ENCODE measurements around the gene NDOR1.

Gene NDOR1

GRCh38 chr9:137174722-137175293 is 30.7 kb upstream of the NDOR1 start:
- Histone ChIP-seq H3K27ac (no peak overlapping the region), H3K36me3 (no peaks in the 10 kb centered on the region), H3K27me3 (ENCODE audit: insufficient read depth, low read depth, severe bottlenecking) (no peaks in the 10 kb centered on the region), H3K9me3 (ENCODE audit: severe bottlenecking) (no peaks in the 10 kb centered on the region), H3K4me3 (ENCODE audit: low read depth, low read length) (no peak overlapping the region)
- TF ChIP-seq, protein P1, sequence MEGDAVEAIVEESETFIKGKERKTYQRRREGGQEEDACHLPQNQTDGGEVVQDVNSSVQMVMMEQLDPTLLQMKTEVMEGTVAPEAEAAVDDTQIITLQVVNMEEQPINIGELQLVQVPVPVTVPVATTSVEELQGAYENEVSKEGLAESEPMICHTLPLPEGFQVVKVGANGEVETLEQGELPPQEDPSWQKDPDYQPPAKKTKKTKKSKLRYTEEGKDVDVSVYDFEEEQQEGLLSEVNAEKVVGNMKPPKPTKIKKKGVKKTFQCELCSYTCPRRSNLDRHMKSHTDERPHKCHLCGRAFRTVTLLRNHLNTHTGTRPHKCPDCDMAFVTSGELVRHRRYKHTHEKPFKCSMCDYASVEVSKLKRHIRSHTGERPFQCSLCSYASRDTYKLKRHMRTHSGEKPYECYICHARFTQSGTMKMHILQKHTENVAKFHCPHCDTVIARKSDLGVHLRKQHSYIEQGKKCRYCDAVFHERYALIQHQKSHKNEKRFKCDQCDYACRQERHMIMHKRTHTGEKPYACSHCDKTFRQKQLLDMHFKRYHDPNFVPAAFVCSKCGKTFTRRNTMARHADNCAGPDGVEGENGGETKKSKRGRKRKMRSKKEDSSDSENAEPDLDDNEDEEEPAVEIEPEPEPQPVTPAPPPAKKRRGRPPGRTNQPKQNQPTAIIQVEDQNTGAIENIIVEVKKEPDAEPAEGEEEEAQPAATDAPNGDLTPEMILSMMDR (IDR thresholded peaks at IDR 0.05; ENCODE audit: low read depth, low read length): no peak
- no peak for DNase-seq

- H3K9me3 ChIP-seq (ENCODE audit: severe bottlenecking): no peaks in the 10 kb centered on the region
- no peaks in the 10 kb centered on the region for H3K36me3 ChIP-seq
- H3K27ac ChIP-seq: no peak overlapping the region
- no peak for DNase-seq
- TF ChIP-seq, protein P1 (IDR thresholded peaks at IDR 0.05; ENCODE audit: low read depth, low read length): no peak
- H3K4me3 ChIP-seq (ENCODE audit: low read depth, low read length): no peak overlapping the region
- no peaks in the 10 kb centered on the region for H3K27me3 ChIP-seq (ENCODE audit: insufficient read depth, low read depth, severe bottlenecking)
Observed at GRCh38 chr9:137175345-137175961, 30.0 kb upstream of the NDOR1 start.

DNA sequence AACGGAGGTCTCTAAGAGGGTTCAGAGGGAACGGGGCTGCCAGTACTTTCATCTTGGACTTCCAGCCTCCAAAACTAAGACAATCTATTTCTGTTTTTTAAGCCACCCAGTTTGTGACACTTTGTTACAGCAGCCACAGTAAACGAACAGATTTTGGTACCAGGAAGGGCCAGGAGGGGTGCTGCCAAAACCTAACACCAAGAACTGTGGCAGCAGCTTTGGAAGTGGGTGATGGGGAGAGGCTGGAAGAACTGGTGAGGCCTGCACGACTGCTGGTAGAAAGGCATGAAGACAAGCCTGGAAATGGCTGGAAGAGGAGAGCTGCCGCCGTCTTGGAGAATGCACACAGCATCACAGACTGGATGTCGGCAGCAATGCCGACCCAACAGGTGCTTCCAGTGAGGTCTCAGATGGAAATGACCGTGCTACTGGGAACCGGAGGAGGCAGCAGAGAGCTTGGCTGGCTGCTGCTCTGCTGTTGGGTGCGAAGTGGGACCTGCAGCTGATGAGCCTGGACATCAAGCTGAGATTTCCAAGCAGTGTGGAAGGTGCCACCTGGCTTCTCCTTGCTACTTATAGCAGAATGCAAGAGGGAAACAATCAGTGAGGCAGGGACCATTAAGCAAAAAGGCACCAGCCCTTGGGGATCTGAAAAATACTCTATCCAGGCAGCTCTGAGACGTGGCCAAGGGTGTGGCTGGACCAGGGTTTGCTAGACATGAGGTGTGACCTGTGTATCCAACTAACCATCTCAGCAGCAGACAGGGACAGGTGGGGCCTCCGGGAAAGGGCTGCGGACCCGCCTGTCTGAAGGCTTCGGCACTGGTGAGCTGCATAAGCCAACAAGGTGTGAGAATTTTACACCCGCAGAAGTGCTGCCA is 29.0 kb upstream of the NDOR1 start:
- TF ChIP-seq, protein P1 (IDR thresholded peaks at IDR 0.05; ENCODE audit: low read depth, low read length): peak; percentile 70
- H3K9me3 ChIP-seq (ENCODE audit: severe bottlenecking): no peaks in the 10 kb centered on the region
- H3K27me3 ChIP-seq (ENCODE audit: insufficient read depth, low read depth, severe bottlenecking): no peaks in the 10 kb centered on the region
- H3K36me3 ChIP-seq: no peaks in the 10 kb centered on the region
- DNase-seq: no peak
- no peak overlapping the region for H3K4me3 ChIP-seq (ENCODE audit: low read depth, low read length)
- no peak overlapping the region for H3K27ac ChIP-seq

DNA sequence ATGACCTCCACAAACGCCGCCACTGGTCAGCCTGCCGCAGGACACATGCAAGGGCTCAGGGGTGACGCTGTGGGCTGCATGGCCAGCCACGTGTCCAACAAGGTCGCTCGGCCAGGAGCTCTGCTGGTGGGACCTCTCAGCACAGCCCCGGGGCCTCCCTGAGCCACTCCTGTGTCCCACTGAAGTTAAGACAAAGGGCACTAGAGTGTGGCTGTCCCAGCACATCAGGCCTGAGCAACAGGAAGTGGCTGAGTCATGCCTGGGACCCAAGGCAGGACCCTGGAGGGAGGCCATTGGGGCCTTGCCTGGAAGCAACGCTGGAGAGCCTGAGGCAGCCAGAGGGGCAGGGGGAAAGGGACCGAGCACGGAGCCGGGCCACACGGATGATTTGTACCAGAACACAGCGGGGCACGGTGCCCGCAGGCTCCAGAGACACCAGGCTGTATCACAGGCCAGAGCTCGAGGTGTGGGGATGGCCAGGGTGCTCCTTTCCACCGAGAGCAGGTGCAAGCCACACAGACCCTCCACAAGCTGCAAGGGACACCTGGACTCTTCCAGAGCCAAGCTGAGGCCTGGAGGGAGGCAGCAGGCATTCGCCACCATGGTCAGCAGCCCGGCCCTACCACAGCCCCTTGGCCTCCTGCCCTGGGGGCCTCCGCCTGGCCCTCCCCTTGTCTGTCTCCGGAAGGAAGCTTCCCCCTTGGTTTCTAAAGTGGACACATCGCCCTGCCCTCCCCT is 27.1 kb upstream of the NDOR1 start:
- TF ChIP-seq, protein P1 (IDR thresholded peaks at IDR 0.05; ENCODE audit: low read depth, low read length): no peak
- H3K36me3 ChIP-seq: no peaks in the 10 kb centered on the region
- H3K4me3 ChIP-seq (ENCODE audit: low read depth, low read length): no peak overlapping the region
- no peak overlapping the region for H3K27ac ChIP-seq
- DNase-seq: no peak
- H3K9me3 ChIP-seq (ENCODE audit: severe bottlenecking): no peaks in the 10 kb centered on the region
- no peaks in the 10 kb centered on the region for H3K27me3 ChIP-seq (ENCODE audit: insufficient read depth, low read depth, severe bottlenecking)

DNA sequence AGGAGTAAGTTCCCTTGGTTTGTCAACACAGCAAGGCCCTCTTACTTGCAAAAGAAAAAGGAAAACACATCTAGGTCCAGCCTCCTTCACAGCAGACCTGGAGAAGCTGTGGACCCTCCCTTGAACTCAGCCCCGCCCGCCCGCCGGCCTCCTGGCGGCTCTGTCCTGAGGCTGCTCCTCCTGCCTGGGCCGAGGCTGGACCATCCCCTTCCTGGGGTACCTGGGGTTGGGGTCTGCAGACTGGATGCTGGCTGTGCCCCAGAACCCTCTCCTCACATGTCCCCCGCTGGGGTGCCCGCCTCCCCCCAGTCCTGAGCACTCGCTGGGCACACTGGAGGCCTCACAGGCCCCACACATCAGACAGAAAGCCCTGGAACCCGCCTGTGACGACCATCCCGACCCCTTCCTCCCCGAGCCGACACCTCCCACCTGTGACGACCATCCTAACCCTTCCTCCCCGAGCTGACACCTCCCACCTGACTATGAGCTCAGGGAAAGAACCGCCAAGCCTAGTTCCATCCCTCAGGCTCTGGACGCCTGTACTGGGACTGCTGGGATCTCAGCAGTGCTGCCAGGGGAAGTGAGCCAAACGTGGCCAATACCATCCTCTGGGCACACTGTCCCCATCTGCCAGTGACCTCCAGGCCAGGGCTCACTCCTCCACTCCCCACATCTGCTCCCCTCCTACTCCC is 26.4 kb upstream of the NDOR1 start:
- DNase-seq: no peak
- Histone ChIP-seq H3K9me3 (ENCODE audit: severe bottlenecking) (no peaks in the 10 kb centered on the region), H3K4me3 (ENCODE audit: low read depth, low read length) (no peak overlapping the region), H3K27ac (no peak overlapping the region), H3K27me3 (ENCODE audit: insufficient read depth, low read depth, severe bottlenecking) (no peaks in the 10 kb centered on the region), H3K36me3 (no peaks in the 10 kb centered on the region)
- TF ChIP-seq, protein P1 (IDR thresholded peaks at IDR 0.05; ENCODE audit: low read depth, low read length): no peak
